Type B pancreatic cell (in vitro differentiated cells): ENCODE data around the gene PCSK6. TPM values are rescaled to one million over a fixed set of nuclear protein-coding genes. Genes with fewer than 3 reads are reported as not detected.

Source experiments
- DNase-seq: peaks from one replicate; pipeline ENCODE4 v3.0.0; 2021; ENCODE audit warnings: mixed read lengths; ENCODE audit not compliant: unreplicated experiment; ENCODE audit errors: extremely low spot score
- H3K27ac Mint-ChIP-seq: 2 replicates; pipeline ENCODE4 v1.8.0; 2021; ENCODE audit warnings: mild to moderate bottlenecking, mixed read lengths
- H3K27me3 Mint-ChIP-seq: 2 replicates; pipeline ENCODE4 v1.8.0; 2021; ENCODE audit warnings: mixed read lengths
- H3K36me3 Mint-ChIP-seq: 2 replicates; pipeline ENCODE4 v1.8.0; 2021; ENCODE audit warnings: mixed read lengths
- H3K4me1 Mint-ChIP-seq: one replicate; pipeline ENCODE4 v1.8.0; 2021; ENCODE audit warnings: mixed read lengths; ENCODE audit not compliant: unreplicated experiment
- H3K4me3 Mint-ChIP-seq: 2 replicates; pipeline ENCODE4 v1.8.0; 2021; ENCODE audit warnings: mild to moderate bottlenecking, mixed read lengths
- H3K9me3 Mint-ChIP-seq: 2 replicates; pipeline ENCODE4 v1.8.0; 2021; ENCODE audit warnings: mixed read lengths
- CTCF ChIP-seq: fragments of 200-600 bp; sonication (generic); conservative IDR thresholded peaks from 2 replicates; pipeline ENCODE4 v1.5.0; 2021; ENCODE audit warnings: antibody characterized with exemption, mild to moderate bottlenecking
- total RNA-seq: library from RNA; stranded (reverse); gene quantifications from 2 replicates; pipeline ENCODE4 v1.2.1, GENCODE V29; 2021; ENCODE audit warnings: low replicate concordance

Gene PCSK6
- total RNA-seq, 1 donor from 2014 or later: 5.4 TPM

- no peaks in the 10 kb centered on the region for H3K4me1 Mint-ChIP-seq
- no peak for DNase-seq
- H3K4me3 Mint-ChIP-seq: no peak overlapping the region
- no peak overlapping the region for H3K27ac Mint-ChIP-seq
- no peaks in the 10 kb centered on the region for H3K36me3 Mint-ChIP-seq
- H3K9me3 Mint-ChIP-seq: no peaks in the 10 kb centered on the region
- TF ChIP-seq CTCF: no peak
- peaks cover 8% of the 10 kb centered on the region for H3K27me3 Mint-ChIP-seq
Observed at GRCh38 chr15:101390462-101390861, 99.0 kb downstream of the PCSK6 start.

- no peak overlapping the region for H3K4me3 Mint-ChIP-seq
- TF ChIP-seq CTCF: no peak
- no peak for DNase-seq
- no peaks in the 10 kb centered on the region for H3K9me3 Mint-ChIP-seq
- H3K27me3 Mint-ChIP-seq: peaks cover 7% of the 10 kb centered on the region
- no peak overlapping the region for H3K27ac Mint-ChIP-seq
- no peaks in the 10 kb centered on the region for H3K4me1 Mint-ChIP-seq
- H3K36me3 Mint-ChIP-seq: no peaks in the 10 kb centered on the region
Observed at GRCh38 chr15:101390060-101390459, 99.4 kb downstream of the PCSK6 start.

- no peak for TF ChIP-seq CTCF
- no peak overlapping the region for H3K27ac Mint-ChIP-seq
- no peaks in the 10 kb centered on the region for H3K4me1 Mint-ChIP-seq
- H3K9me3 Mint-ChIP-seq: no peaks in the 10 kb centered on the region
- H3K4me3 Mint-ChIP-seq: no peak overlapping the region
- no peaks in the 10 kb centered on the region for H3K36me3 Mint-ChIP-seq
- no peak for DNase-seq
- peaks cover 7% of the 10 kb centered on the region for H3K27me3 Mint-ChIP-seq
Observed at GRCh38 chr15:101389362-101389761, 100.1 kb downstream of the PCSK6 start.

- no peaks in the 10 kb centered on the region for H3K36me3 Mint-ChIP-seq
- H3K4me3 Mint-ChIP-seq: no peak overlapping the region
- no peak for DNase-seq
- H3K27me3 Mint-ChIP-seq: no peaks in the 10 kb centered on the region
- no peaks in the 10 kb centered on the region for H3K9me3 Mint-ChIP-seq
- no peaks in the 10 kb centered on the region for H3K4me1 Mint-ChIP-seq
- no peak overlapping the region for H3K27ac Mint-ChIP-seq
- TF ChIP-seq CTCF: no peak
Observed at GRCh38 chr15:101388046-101388445, 101.5 kb downstream of the PCSK6 start.

GRCh38 chr15:101387574-101387973, 101.9 kb downstream of the PCSK6 start:
- Mint-ChIP-seq H3K27ac (no peak overlapping the region), H3K36me3 (no peaks in the 10 kb centered on the region), H3K27me3 (no peaks in the 10 kb centered on the region), H3K4me1 (no peaks in the 10 kb centered on the region), H3K4me3 (no peak overlapping the region), H3K9me3 (no peaks in the 10 kb centered on the region)
- TF ChIP-seq CTCF: no peak
- no peak for DNase-seq

- H3K4me1 Mint-ChIP-seq: no peaks in the 10 kb centered on the region
- no peak for DNase-seq
- TF ChIP-seq CTCF: no peak
- H3K36me3 Mint-ChIP-seq: no peaks in the 10 kb centered on the region
- H3K9me3 Mint-ChIP-seq: no peaks in the 10 kb centered on the region
- no peak overlapping the region for H3K27ac Mint-ChIP-seq
- H3K27me3 Mint-ChIP-seq: no peaks in the 10 kb centered on the region
- no peak overlapping the region for H3K4me3 Mint-ChIP-seq
Observed at GRCh38 chr15:101386967-101387366, 102.5 kb downstream of the PCSK6 start.
